Measurements from ENCODE around the gene CDC73.

DNA sequence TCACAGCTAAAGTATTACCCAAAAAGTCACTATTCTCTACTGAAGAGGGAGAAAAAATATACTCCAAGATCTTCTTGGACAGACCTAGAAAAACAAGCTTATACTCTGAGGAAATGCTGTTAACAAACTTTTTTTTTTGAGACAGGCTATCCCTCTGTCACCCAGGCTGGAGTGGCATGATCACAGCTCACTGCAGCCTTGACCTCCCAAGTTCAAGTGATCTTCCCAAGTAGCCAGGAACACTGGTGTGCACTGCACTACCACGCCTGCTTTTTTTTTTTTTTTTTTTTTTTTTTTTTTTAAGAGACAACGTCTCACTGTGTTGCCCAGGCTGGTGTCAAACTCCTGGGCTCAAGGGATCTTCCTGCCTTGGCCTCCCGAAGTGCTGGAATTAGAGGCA, 33.9 kb upstream of the CDC73 start:
- TF ChIP-seq ARNT (IDR thresholded peaks at IDR 0.05), result no peak
- TF ChIP-seq FOXM1 (IDR thresholded peaks at IDR 0.05; ENCODE audit: borderline replicate concordance), result no peak
- TF ChIP-seq, protein P1, sequence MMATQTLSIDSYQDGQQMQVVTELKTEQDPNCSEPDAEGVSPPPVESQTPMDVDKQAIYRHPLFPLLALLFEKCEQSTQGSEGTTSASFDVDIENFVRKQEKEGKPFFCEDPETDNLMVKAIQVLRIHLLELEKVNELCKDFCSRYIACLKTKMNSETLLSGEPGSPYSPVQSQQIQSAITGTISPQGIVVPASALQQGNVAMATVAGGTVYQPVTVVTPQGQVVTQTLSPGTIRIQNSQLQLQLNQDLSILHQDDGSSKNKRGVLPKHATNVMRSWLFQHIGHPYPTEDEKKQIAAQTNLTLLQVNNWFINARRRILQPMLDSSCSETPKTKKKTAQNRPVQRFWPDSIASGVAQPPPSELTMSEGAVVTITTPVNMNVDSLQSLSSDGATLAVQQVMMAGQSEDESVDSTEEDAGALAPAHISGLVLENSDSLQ (IDR thresholded peaks at IDR 0.05), result no peak
- no peak for TF ChIP-seq CTBP1 (IDR thresholded peaks at IDR 0.05; ENCODE audit: borderline replicate concordance)

Measured in HEK293T (cell line).